ENCODE measurements around the gene CSNK2B. TPM values are rescaled to one million over a fixed set of nuclear protein-coding genes. Genes with fewer than 3 reads are reported as not detected.

Gene CSNK2B
- polyA plus RNA-seq, 3 donors, result 232 to 252 (median 246) TPM

- no peak for DNase-seq (ENCODE audit: extremely low read depth in 1 of 11, low read depth in 9 of 11, low spot score in 4 of 11)
Measured at GRCh38 chr6:31677955-31678354, 12.1 kb downstream of the CSNK2B start.

DNA sequence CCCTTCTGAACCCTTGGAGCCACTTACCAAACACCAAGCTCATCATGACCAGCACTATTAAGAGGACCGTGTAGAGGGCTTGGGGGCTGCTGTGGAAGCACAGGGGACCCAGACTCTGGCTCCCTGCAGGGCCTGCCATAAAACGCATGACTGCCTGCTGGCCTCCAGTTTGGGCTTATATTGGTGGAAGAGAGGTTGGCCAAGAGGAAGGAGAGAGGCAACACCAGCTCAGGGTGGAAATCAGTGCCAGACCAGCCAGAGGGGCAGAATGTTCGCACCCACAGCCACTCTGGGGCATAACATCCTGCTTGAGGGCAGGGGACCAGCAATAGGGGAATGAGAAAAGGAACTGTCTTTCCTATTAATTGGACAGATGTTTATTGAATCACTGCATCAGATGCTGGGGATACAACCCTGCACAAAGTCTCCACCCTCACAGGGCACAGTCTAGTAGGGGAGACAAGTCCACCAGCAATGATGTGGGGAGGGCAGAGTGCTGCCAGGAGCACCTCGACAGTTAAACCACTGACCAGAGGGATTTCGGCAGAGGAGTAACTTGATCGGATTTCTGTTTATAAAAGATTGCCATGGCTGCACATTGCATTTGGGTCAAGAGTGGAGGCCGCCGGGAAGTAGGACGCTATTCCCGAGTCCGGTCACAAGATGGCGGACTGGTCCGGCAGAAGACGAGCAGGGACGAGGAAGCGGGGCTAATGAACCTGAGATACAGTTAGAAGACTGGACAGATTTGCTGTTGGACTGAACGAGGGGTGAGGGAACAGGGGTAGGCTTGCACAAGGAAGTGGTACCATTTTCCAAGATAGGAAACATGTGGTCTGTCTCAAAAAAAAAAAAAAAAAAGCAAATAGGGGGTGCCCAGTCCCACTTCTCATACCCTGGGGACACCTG is 14.6 kb downstream of the CSNK2B start, which contains the start of gene LY6G5C:
Gene LY6G5C, minus strand, starts transcription at position 842 of the 909 bp plus-strand sequence. Its CDS starts 694 bp downstream, at position 148.
- DNase-seq (ENCODE audit: extremely low read depth in 1 of 11, low read depth in 9 of 11, low spot score in 4 of 11), result peak in 9 of 11 donors; percentile 69 to 88 (median 79)

- peak in 2 of 11 donors; percentile 49 for DNase-seq (ENCODE audit: extremely low read depth in 1 of 11, low read depth in 9 of 11, low spot score in 4 of 11)
Measured at GRCh38 chr6:31681135-31681671, 15.3 kb downstream of the CSNK2B start.

DNA sequence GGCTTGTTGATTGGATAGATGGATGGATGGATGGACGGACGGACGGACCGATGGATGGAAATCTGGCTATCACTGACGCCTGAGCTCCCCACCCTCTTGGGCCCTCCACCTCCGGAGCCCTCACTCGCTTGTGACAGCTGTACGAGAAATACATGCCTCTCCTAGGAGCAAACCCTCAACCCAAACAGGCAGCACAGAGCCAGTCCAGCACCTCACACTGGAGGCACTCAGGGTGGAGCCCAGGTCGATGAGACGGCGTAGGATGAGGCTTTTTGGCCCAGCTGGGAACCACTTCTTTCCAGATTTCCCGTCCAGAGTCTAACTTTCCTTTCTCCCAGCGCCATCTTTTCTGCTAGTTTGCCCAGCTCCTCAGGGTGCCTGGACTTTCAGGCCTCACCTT is 17.7 kb downstream of the CSNK2B start:
- no peak for DNase-seq (ENCODE audit: extremely low read depth in 1 of 11, low read depth in 9 of 11, low spot score in 4 of 11)

- DNase-seq (ENCODE audit: extremely low read depth in 1 of 11, low read depth in 9 of 11, low spot score in 4 of 11), result no peak
Measured at GRCh38 chr6:31686483-31686882, 20.6 kb downstream of the CSNK2B start.

DNA sequence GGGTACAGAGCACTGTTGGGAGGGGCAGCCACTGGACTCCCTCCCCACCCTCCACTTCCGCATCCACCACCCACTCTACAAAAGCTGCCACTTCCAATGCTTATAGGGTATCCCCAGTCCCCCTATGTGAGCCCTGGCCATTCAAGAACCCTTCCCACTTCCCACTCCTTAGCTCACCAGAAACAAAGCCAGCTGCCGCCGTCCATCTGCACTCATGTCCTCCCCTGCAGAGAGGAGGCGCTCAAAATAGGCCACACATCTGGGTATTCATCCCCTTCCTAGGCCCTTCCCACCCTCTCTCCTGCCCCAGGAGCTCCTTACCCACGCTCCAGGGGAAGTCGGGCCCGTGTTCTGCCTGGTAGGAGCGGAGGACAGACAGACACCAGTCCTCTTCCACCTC is 21.4 kb downstream of the CSNK2B start:
- no peak for DNase-seq (ENCODE audit: extremely low read depth in 1 of 11, low read depth in 9 of 11, low spot score in 4 of 11)

GRCh38 chr6:31687860-31688693 is 22.2 kb downstream of the CSNK2B start:
- no peak for DNase-seq (ENCODE audit: extremely low read depth in 1 of 11, low read depth in 9 of 11, low spot score in 4 of 11)

GRCh38 chr6:31689249-31690110 is 23.6 kb downstream of the CSNK2B start:
- no peak for DNase-seq (ENCODE audit: extremely low read depth in 1 of 11, low read depth in 9 of 11, low spot score in 4 of 11)

- no peak for DNase-seq (ENCODE audit: extremely low read depth in 1 of 11, low read depth in 9 of 11, low spot score in 4 of 11)
Measured at GRCh38 chr6:31690231-31691077, 24.6 kb downstream of the CSNK2B start.

- no peak for DNase-seq (ENCODE audit: extremely low read depth in 1 of 11, low read depth in 9 of 11, low spot score in 4 of 11)
Measured at GRCh38 chr6:31691078-31691463, 25.2 kb downstream of the CSNK2B start.

GRCh38 chr6:31691564-31692108 is 25.8 kb downstream of the CSNK2B start:
- DNase-seq (ENCODE audit: extremely low read depth in 1 of 11, low read depth in 9 of 11, low spot score in 4 of 11), result no peak

- no peak for DNase-seq (ENCODE audit: extremely low read depth in 1 of 11, low read depth in 9 of 11, low spot score in 4 of 11)
Measured at GRCh38 chr6:31692353-31692752, 26.5 kb downstream of the CSNK2B start.

DNA sequence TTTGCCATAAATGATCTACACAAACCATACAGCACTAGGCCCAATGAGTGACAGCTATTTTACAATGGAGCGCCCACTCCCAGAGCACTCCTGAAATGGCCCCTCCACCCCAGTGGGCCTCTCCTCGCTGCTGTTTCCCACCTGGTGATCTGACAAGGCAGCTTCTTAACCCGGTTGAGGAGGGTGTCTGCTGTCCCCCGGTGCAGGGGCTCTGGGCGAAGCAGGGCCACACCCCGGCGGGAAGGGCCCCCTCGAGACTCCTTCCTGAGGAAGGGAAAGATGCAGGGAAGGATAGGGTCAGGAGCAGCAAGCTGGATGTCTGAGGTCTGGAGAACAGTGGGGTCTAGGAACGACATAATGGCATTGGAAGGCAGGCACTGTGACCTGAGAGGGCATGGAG is 27.0 kb downstream of the CSNK2B start:
- no peak for DNase-seq (ENCODE audit: extremely low read depth in 1 of 11, low read depth in 9 of 11, low spot score in 4 of 11)

GRCh38 chr6:31693535-31693934 is 27.7 kb downstream of the CSNK2B start:
- no peak for DNase-seq (ENCODE audit: extremely low read depth in 1 of 11, low read depth in 9 of 11, low spot score in 4 of 11)

- no peak for DNase-seq (ENCODE audit: extremely low read depth in 1 of 11, low read depth in 9 of 11, low spot score in 4 of 11)
Measured at GRCh38 chr6:31697555-31697954, 31.7 kb downstream of the CSNK2B start.

DNA sequence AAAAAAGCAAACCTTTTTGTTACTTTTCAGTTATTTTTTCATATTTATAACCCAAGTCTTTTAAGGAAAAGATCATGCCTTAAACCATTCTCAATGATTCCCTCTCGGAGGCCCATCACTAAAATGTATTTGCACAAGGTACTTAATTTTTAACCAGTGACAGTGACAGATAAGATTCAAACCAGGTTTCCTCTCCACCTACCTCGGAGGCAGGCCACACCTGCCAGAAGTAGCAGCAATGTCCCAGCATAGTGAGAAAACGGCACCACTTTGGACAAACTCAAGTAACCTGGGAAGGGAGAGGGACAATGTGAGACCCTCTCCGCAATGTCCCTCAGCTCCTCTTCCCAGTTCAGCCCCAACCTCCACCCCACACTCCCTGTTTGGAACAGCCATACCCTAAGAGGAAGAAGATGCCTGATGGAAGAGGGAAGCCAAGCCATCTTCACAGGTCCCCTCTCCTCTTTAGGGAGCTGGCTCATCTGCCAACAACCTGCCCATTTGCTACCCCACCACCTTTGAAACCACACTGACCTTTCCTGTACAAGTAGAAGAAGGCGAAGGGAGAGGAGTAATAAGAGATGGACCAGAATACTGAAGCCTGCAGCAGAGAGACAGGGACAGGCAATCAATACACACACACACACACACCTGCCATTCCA is 35.0 kb downstream of the CSNK2B start:
- no peak for DNase-seq (ENCODE audit: extremely low read depth in 1 of 11, low read depth in 9 of 11, low spot score in 4 of 11)

Data from renal cortex interstitium (tissue), 11 donors.